Naive thymus-derived CD4-positive, alpha-beta T cell (primary cell): ENCODE results near the gene RGPD5. TPM values are rescaled to one million over a fixed set of nuclear protein-coding genes. Genes with fewer than 3 reads are reported as not detected.
"Not testable (repeated sequence)": the region's sequence is repeated elsewhere in the genome, so short reads cannot be mapped to it uniquely, and the experiment has no call there.

Experiments used
- ATAC-seq: fragments of 150-1000 bp; cut with Tn5 transposase; 2 replicates; pipeline ENCODE4 v1.10.0; 2021; ENCODE audit warnings: mild to moderate bottlenecking, moderate library complexity
- CTCF ChIA-PET: fragments of 350-600 bp; sonication (Branson Sonifier 250); formaldehyde crosslinking; loops from one replicate; lab custom pipeline; 2021; ENCODE audit warnings: antibody characterized with exemption; lab: Charles Lee
- POLR2A ChIA-PET: fragments of 350-600 bp; sonication (Branson Sonifier 250); formaldehyde crosslinking; loops from one replicate; lab custom pipeline; 2021; ENCODE audit warnings: antibody characterized with exemption, inconsistent platforms; lab: Charles Lee
- DNase-seq, 9 donors: peaks; one replicate each; pipeline versions ENCODE4 v3.0.0 to v3.0.0-alpha.2; 2020 to 2022; ENCODE audit warnings: mixed read lengths in 1 of 9
- H3K27ac ChIP-seq: one replicate; pipeline ENCODE4 v1.7.0; 2013; ENCODE audit warnings: mild to moderate bottlenecking, low read depth, low read length, moderate library complexity
- H3K27me3 ChIP-seq, 2 donors: one replicate each; pipeline ENCODE4 v1.7.0; 2013; ENCODE audit warnings: low read length in 2 of 2, mild to moderate bottlenecking in 2 of 2, moderate library complexity in 2 of 2; ENCODE audit not compliant: control insufficient read depth in 2 of 2, insufficient read depth in 2 of 2
- H3K36me3 ChIP-seq, 3 experiments: 1 replicate in 2 of 3; 2 replicates in 1 of 3; pipeline ENCODE4 v1.7.0; 2013; ENCODE audit warnings: low read length in 3 of 3, mild to moderate bottlenecking in 3 of 3, moderate library complexity in 1 of 3; ENCODE audit not compliant: insufficient read depth in 3 of 3, control insufficient read depth in 2 of 3
- H3K4me1 ChIP-seq, 2 donors: one replicate each; pipeline ENCODE4 v1.7.0; 2013; ENCODE audit warnings: low read length in 2 of 2, mild to moderate bottlenecking in 2 of 2, moderate library complexity in 1 of 2; ENCODE audit not compliant: control insufficient read depth in 2 of 2, insufficient read depth in 2 of 2
- H3K4me3 ChIP-seq: 2 replicates; pipeline ENCODE4 v1.7.0; 2013; ENCODE audit warnings: mild to moderate bottlenecking, low read length
- H3K9me3 ChIP-seq, 3 experiments: 1 replicate in 2 of 3; 2 replicates in 1 of 3; pipeline ENCODE4 v1.7.0; 2013; ENCODE audit warnings: low read length in 3 of 3; ENCODE audit not compliant: control insufficient read depth in 2 of 3
- H3K27ac Mint-ChIP-seq, 9 donors: one replicate each; pipeline ENCODE4 v1.8.0; 2020 to 2022; ENCODE audit warnings: mixed read lengths in 9 of 9, mild to moderate bottlenecking in 8 of 9, moderate library complexity in 5 of 9, inconsistent platforms in 2 of 9
- H3K27me3 Mint-ChIP-seq, 5 donors: one replicate each; pipeline ENCODE4 v1.8.0; 2021 to 2022; ENCODE audit warnings: mixed read lengths in 5 of 5, mild to moderate bottlenecking in 1 of 5
- H3K36me3 Mint-ChIP-seq, 5 donors: one replicate each; pipeline ENCODE4 v1.8.0; 2020 to 2022; ENCODE audit warnings: mixed read lengths in 5 of 5, mild to moderate bottlenecking in 3 of 5, inconsistent platforms in 1 of 5
- H3K4me1 Mint-ChIP-seq, 7 donors: one replicate each; pipeline ENCODE4 v1.8.0; 2020 to 2022; ENCODE audit warnings: mixed read lengths in 7 of 7, mild to moderate bottlenecking in 3 of 7, inconsistent platforms in 1 of 7
- H3K4me3 Mint-ChIP-seq, 10 donors: one replicate each; pipeline ENCODE4 v1.8.0; 2020 to 2022; ENCODE audit warnings: mild to moderate bottlenecking in 10 of 10, mixed read lengths in 10 of 10, moderate library complexity in 6 of 10, inconsistent platforms in 2 of 10
- H3K9me3 Mint-ChIP-seq, 11 donors: one replicate each; pipeline ENCODE4 v1.8.0; 2020 to 2022; ENCODE audit warnings: mixed read lengths in 11 of 11, mild to moderate bottlenecking in 4 of 11, inconsistent platforms in 1 of 11, moderate library complexity in 1 of 11
- intact Hi-C, 2 donors: fragments of 100-400 bp; cut with micrococcal nuclease; formaldehyde crosslinking; loops; one replicate each; pipeline ENCODE4 v1.15.1; 2023
- polyA plus RNA-seq, 2 donors: library from polyadenylated mRNA; unstranded; fragments of 300-500 nt; fragmentation: Illumina TruSeq; gene quantifications; one replicate each; pipeline ENCODE4 v1.2.3, GENCODE V29; 2021
- total RNA-seq, 6 experiments: library from RNA in 5 of 6; stranded (reverse) in 5 of 6; gene quantifications; 1 replicate in 5 of 6; 2 replicates in 1 of 6; pipeline ENCODE4 v1.2.3 and lab custom pipeline; 2021 to 2026

RGPD5 gene
- total and polyA plus RNA-seq, 7 experiments from 2014 or later, result 4.2 to 161 (median 79.9) TPM

GRCh38 chr2:109891024-109891423 is 96.9 kb downstream of the RGPD5 start:
- H3K36me3 Mint-ChIP-seq, H3K27ac Mint-ChIP-seq, ATAC-seq, H3K4me3 ChIP-seq, CTCF ChIA-PET, H3K9me3 ChIP-seq, H3K4me1 Mint-ChIP-seq, H3K36me3 ChIP-seq, H3K27ac ChIP-seq, H3K4me3 Mint-ChIP-seq, DNase-seq, POLR2A ChIA-PET, H3K4me1 ChIP-seq, H3K9me3 Mint-ChIP-seq, H3K27me3 Mint-ChIP-seq, H3K27me3 ChIP-seq, intact Hi-C loops: not testable (repeated sequence)

DNA sequence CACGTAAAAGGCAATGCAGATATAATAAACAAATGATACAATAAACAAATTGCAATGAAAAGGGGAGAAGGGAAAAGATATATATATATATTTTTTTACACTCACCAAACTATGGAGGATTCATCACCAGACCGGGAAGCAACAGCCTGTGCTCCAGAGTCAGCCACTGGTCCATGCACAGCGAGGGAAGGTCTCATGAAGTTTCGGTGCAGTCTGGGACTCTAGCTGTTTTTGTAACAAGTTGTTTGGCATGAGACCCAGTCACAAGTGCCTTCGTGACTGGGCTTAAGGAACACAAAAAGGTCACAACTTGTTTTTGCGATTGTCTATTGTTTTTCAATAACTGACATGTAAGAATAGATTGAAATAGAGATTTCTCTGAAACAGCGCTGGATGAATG is 99.6 kb downstream of the RGPD5 start:
- H3K36me3 Mint-ChIP-seq, H3K4me1 Mint-ChIP-seq, CTCF ChIA-PET, H3K4me1 ChIP-seq, H3K27me3 ChIP-seq, H3K4me3 Mint-ChIP-seq, POLR2A ChIA-PET, H3K9me3 ChIP-seq, H3K36me3 ChIP-seq, H3K27ac Mint-ChIP-seq, H3K27ac ChIP-seq, H3K27me3 Mint-ChIP-seq, intact Hi-C loops, DNase-seq, H3K9me3 Mint-ChIP-seq, H3K4me3 ChIP-seq, ATAC-seq: not testable (repeated sequence)

DNA sequence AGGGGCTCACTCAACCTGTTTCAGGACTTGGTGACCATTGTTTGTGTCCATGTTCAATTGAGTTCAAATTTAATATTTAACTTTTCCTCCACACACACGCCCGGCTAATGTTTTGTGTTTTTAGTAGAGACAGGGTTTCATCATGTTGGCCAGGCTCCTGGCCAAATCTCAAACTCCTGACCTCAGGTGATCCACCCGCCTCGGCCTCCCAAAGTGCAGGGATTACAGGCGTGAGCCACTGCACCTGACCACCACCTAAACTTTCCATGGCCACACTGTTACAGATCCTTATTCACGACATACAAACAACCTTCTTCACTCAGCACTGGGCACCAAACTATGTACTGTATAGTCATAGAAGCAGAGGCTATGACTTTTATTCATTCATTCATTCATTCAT is 100.0 kb downstream of the RGPD5 start:
- H3K9me3 Mint-ChIP-seq, H3K27me3 Mint-ChIP-seq, CTCF ChIA-PET, H3K4me1 Mint-ChIP-seq, H3K4me3 ChIP-seq, H3K36me3 ChIP-seq, H3K4me1 ChIP-seq, ATAC-seq, H3K9me3 ChIP-seq, H3K36me3 Mint-ChIP-seq, H3K27me3 ChIP-seq, DNase-seq, H3K27ac Mint-ChIP-seq, intact Hi-C loops, H3K27ac ChIP-seq, H3K4me3 Mint-ChIP-seq, POLR2A ChIA-PET: not testable (repeated sequence)

- H3K9me3 ChIP-seq, CTCF ChIA-PET, H3K36me3 Mint-ChIP-seq, H3K27me3 ChIP-seq, H3K4me3 ChIP-seq, H3K36me3 ChIP-seq, POLR2A ChIA-PET, H3K4me1 Mint-ChIP-seq, H3K27me3 Mint-ChIP-seq, H3K4me1 ChIP-seq, intact Hi-C loops, H3K9me3 Mint-ChIP-seq, H3K27ac ChIP-seq, DNase-seq, H3K4me3 Mint-ChIP-seq, H3K27ac Mint-ChIP-seq: not testable (repeated sequence)
- ATAC-seq, result peak; percentile 48
Observed at GRCh38 chr2:109895090-109895869, 101.2 kb downstream of the RGPD5 start.

DNA sequence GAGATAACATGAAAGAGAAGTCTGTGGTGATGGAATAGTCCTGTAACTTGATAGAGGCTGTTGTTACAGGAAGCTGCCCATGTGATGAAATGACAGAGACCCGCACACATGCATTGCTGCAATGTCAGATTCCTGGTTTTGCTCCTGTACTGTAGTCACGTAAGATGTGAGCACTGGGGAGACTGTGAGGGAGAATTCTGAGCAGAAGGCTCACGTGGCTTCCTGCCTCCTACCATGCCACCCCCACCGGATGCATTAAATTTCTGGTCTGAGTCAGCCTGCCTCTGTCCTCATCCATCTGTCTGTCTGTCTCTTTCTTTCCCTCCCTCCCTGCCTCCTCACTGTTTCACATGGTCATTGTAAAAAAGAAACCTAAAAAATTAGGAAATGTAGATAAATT is 102.1 kb downstream of the RGPD5 start:
- POLR2A ChIA-PET, intact Hi-C loops, H3K4me3 ChIP-seq, H3K9me3 ChIP-seq, H3K36me3 ChIP-seq, H3K9me3 Mint-ChIP-seq, H3K4me1 ChIP-seq, H3K27ac ChIP-seq, H3K4me1 Mint-ChIP-seq, H3K27me3 ChIP-seq, CTCF ChIA-PET, H3K27me3 Mint-ChIP-seq, H3K27ac Mint-ChIP-seq, DNase-seq, H3K4me3 Mint-ChIP-seq, H3K36me3 Mint-ChIP-seq: not testable (repeated sequence)
- peak; percentile 88 for ATAC-seq

DNA sequence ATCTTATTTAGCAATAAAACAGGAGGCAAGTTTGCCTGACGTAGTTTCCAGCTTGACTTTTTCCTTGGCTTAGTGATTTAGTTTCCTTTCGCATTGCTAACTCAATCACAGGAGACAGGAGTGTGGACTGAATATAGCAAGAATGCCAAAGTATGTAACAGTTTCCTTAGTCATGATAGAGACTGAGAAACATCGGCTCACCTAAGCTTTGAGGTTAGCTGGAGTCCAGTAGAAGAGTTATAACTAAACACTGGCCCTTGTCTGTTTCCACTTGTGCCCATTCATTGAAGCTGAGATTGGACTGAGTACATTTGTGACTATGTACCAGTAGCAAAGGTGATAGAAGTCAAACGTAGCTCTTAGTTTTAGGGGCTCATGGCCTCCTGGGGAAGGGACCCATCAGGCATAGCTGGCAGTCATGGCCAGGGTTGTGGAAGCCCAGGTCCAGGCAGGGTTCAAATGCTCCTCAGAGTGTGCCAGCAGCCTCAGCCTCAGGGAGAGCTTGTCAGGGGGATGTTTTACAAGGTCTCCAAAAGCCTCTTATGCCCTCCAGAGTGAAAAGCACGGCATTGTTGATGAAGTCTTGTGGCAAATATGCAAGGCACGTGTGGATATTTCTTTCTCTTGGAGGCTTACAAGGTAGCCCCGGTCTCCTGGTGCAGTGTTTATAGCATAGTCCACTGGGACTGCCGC is 103.8 kb downstream of the RGPD5 start:
- H3K4me1 Mint-ChIP-seq, H3K36me3 ChIP-seq, H3K9me3 ChIP-seq, ATAC-seq, H3K4me1 ChIP-seq, DNase-seq, H3K27ac Mint-ChIP-seq, H3K4me3 Mint-ChIP-seq, H3K27me3 Mint-ChIP-seq, H3K36me3 Mint-ChIP-seq, POLR2A ChIA-PET, H3K9me3 Mint-ChIP-seq, intact Hi-C loops, H3K27ac ChIP-seq, H3K27me3 ChIP-seq, CTCF ChIA-PET, H3K4me3 ChIP-seq: not testable (repeated sequence)
